Natural killer cell (primary cell): Measurements from ENCODE around the gene METTL9. TPM values are rescaled to one million over a fixed set of nuclear protein-coding genes. Genes with fewer than 3 reads are reported as not detected.
"Not testable (repeated sequence)": the region's sequence is repeated elsewhere in the genome, so short reads cannot be mapped to it uniquely, and the experiment has no call there.

ENCODE experiments used
- ATAC-seq, 3 donors: fragments of 150-1000 bp in 2 of 3; fragments of 200-7000 bp in 1 of 3; cut with Tn5 transposase; 1 replicate in 1 of 3; 2 replicates in 2 of 3; pipeline ENCODE4 v1.10.0; 2021; ENCODE audit warnings: mild to moderate bottlenecking in 2 of 3, moderate library complexity in 2 of 3
- DNase-seq, 2 donors: peaks; one replicate each; pipeline versions ENCODE4 v3.0.0 to v3.0.0-alpha.2; 2013 to 2021; ENCODE audit warnings: mixed read lengths in 1 of 2
- H3K27ac ChIP-seq: one replicate; pipeline ENCODE4 v1.5.1; 2013; ENCODE audit warnings: mild to moderate bottlenecking, low read length
- H3K27me3 ChIP-seq: one replicate; pipeline ENCODE4 v1.6.1; 2013; ENCODE audit warnings: low read length; ENCODE audit not compliant: control insufficient read depth, insufficient read depth
- H3K36me3 ChIP-seq: one replicate; pipeline ENCODE4 v1.6.1; 2013; ENCODE audit warnings: low read length; ENCODE audit not compliant: control insufficient read depth, insufficient read depth
- H3K4me1 ChIP-seq: one replicate; pipeline ENCODE4 v1.6.1; 2013; ENCODE audit warnings: low read length; ENCODE audit not compliant: control insufficient read depth, insufficient read depth
- H3K4me3 ChIP-seq: one replicate; pipeline ENCODE4 v1.5.1; 2013; ENCODE audit warnings: low read length
- H3K9me3 ChIP-seq: one replicate; pipeline ENCODE4 v1.6.1; 2013; ENCODE audit warnings: low read length; ENCODE audit not compliant: control insufficient read depth, insufficient read depth
- H3K27ac Mint-ChIP-seq, 2 donors: one replicate each; pipeline ENCODE4 v1.8.0; 2022; ENCODE audit warnings: mild to moderate bottlenecking in 2 of 2, mixed read lengths in 2 of 2, moderate library complexity in 1 of 2
- H3K27me3 Mint-ChIP-seq, 2 donors: one replicate each; pipeline ENCODE4 v1.8.0; 2022; ENCODE audit warnings: low read depth in 2 of 2, mixed read lengths in 2 of 2
- H3K36me3 Mint-ChIP-seq: one replicate; pipeline ENCODE4 v1.8.0; 2022; ENCODE audit warnings: mixed read lengths
- H3K4me1 Mint-ChIP-seq, 2 donors: one replicate each; pipeline ENCODE4 v1.8.0; 2022; ENCODE audit warnings: mixed read lengths in 2 of 2
- H3K4me3 Mint-ChIP-seq: one replicate; pipeline ENCODE4 v1.8.0; 2022; ENCODE audit warnings: mild to moderate bottlenecking, moderate library complexity, mixed read lengths
- H3K9me3 Mint-ChIP-seq, 2 donors: one replicate each; pipeline ENCODE4 v1.8.0; 2022; ENCODE audit warnings: mixed read lengths in 2 of 2
- CTCF ChIP-seq: fragments of 200-600 bp; IDR thresholded peaks from one replicate; pipeline ENCODE4 v1.8.0; 2022; ENCODE audit warnings: antibody characterized with exemption
- WGBS: methylation state at CpG from one replicate; pipeline ENCODE4 v1.1.7; 2013; ENCODE audit warnings: missing lambda C conversion rate; ENCODE audit not compliant: insufficient coverage; 5-methylcytosine and 5-hydroxymethylcytosine counted together
- intact Hi-C: fragments of 100-400 bp; cut with micrococcal nuclease; formaldehyde crosslinking; loops from one replicate; pipeline ENCODE4 v1.14.2; 2022
- total RNA-seq, 4 donors: library from RNA; stranded (reverse); fragments of 120-200 nt in 1 of 4; gene quantifications; one replicate each; pipeline versions ENCODE4 v1.2.3 to v1.2.4, GENCODE V29; 2013 to 2022

Gene METTL9
- total RNA-seq, 3 donors from 2014 or later (not counting 1 experiment from before 2014, with no cell fraction given), result 73.1 to 110 (median 85.1) TPM

GRCh38 chr16:21634216-21634615, 34.8 kb downstream of the METTL9 start:
- H3K27me3 Mint-ChIP-seq, result no peaks in the 10 kb centered on the region
- H3K27ac Mint-ChIP-seq, result no peak overlapping the region
- ATAC-seq (no peak), DNase-seq (no peak)
- Histone ChIP-seq H3K9me3 (no peaks in the 10 kb centered on the region), H3K27ac (no peak overlapping the region), H3K36me3 (peaks cover 6% of the 10 kb centered on the region), H3K4me3 (no peak overlapping the region), H3K4me1 (peaks cover 3% of the 10 kb centered on the region), H3K27me3 (no peaks in the 10 kb centered on the region)
- no peaks in the 10 kb centered on the region for H3K9me3 Mint-ChIP-seq
- WGBS, result 96% methylated on average over 5 of the region's 5 CpGs
- peaks cover 14 to 18% of the 10 kb centered on the region in 2 donors for H3K4me1 Mint-ChIP-seq
- H3K36me3 Mint-ChIP-seq, result no peaks in the 10 kb centered on the region
- no peak overlapping the region for H3K4me3 Mint-ChIP-seq
- intact Hi-C loops, result no loop called here
- no peak for TF ChIP-seq CTCF

GRCh38 chr16:21635694-21636093, 36.3 kb downstream of the METTL9 start:
- H3K9me3 ChIP-seq, H3K27ac ChIP-seq, H3K27me3 ChIP-seq, H3K36me3 ChIP-seq, H3K27ac Mint-ChIP-seq, ATAC-seq, H3K4me3 Mint-ChIP-seq, H3K4me1 ChIP-seq, H3K4me3 ChIP-seq, H3K9me3 Mint-ChIP-seq, H3K36me3 Mint-ChIP-seq, H3K27me3 Mint-ChIP-seq, DNase-seq, intact Hi-C loops: not testable (repeated sequence)
- peaks cover 14 to 19% of the 10 kb centered on the region in 2 donors for H3K4me1 Mint-ChIP-seq
- WGBS, result 94% methylated on average over 9 of the region's 9 CpGs

GRCh38 chr16:21637032-21637968, 37.9 kb downstream of the METTL9 start:
- Histone ChIP-seq H3K27me3 (no peaks in the 10 kb centered on the region), H3K4me3 (no peak overlapping the region), H3K9me3 (no peaks in the 10 kb centered on the region), H3K36me3 (no peaks in the 10 kb centered on the region), H3K27ac (no peak overlapping the region), H3K4me1 (peaks cover 7% of the 10 kb centered on the region)
- H3K27ac Mint-ChIP-seq, result peak overlapping the region; percentile 52 to 87
- H3K4me1 Mint-ChIP-seq, result peaks cover 14 to 15% of the 10 kb centered on the region in 2 donors
- WGBS, result 97% methylated on average over 36 of the region's 37 CpGs
- no peak for TF ChIP-seq CTCF
- H3K4me3 Mint-ChIP-seq, result no peak overlapping the region
- H3K9me3 Mint-ChIP-seq, result no peaks in the 10 kb centered on the region
- no peak for ATAC-seq
- no peak for DNase-seq
- intact Hi-C loops, result no loop called here
- no peaks in the 10 kb centered on the region for H3K36me3 Mint-ChIP-seq
- no peaks in the 10 kb centered on the region for H3K27me3 Mint-ChIP-seq

GRCh38 chr16:21638573-21638975, 39.2 kb downstream of the METTL9 start:
- no peaks in the 10 kb centered on the region for H3K36me3 Mint-ChIP-seq
- H3K9me3 Mint-ChIP-seq, result no peaks in the 10 kb centered on the region
- 13% methylated on average over 2 of the region's 4 CpGs for WGBS
- H3K4me1 Mint-ChIP-seq, result peaks cover 14 to 15% of the 10 kb centered on the region in 2 donors
- Histone ChIP-seq H3K36me3 (no peaks in the 10 kb centered on the region), H3K4me3 (no peak overlapping the region), H3K27me3 (no peaks in the 10 kb centered on the region), H3K27ac (peak overlapping the region; percentile 42), H3K4me1 (peaks cover 7% of the 10 kb centered on the region), H3K9me3 (no peaks in the 10 kb centered on the region)
- no peak for TF ChIP-seq CTCF
- ATAC-seq (peak in 1 of 3 donors; percentile 11), DNase-seq (peak in 1 of 2 donors; percentile 46)
- intact Hi-C loops, result no loop called here
- no peaks in the 10 kb centered on the region for H3K27me3 Mint-ChIP-seq
- H3K4me3 Mint-ChIP-seq, result peak overlapping the region; percentile 5
- H3K27ac Mint-ChIP-seq, result peak overlapping the region; percentile 52 to 87
